Kidney (tissue), 14 donors: ENCODE measurements around the gene FARP1. TPM values are rescaled to one million over a fixed set of nuclear protein-coding genes. Genes with fewer than 3 reads are reported as not detected.

Experiments used
- DNase-seq, 5 donors: peaks; one replicate each; pipeline ENCODE4 v3.0.0-alpha.2; 2013 to 2020
- FAIRE-seq: peaks from 2 replicates; lab custom pipeline; 2012; peaks lifted over from hg19 to GRCh38; lab: Jason Lieb, UNC
- H3K27ac ChIP-seq, 2 donors: one replicate each; pipeline ENCODE4 v1.7.0; 2013; ENCODE audit warnings: low read depth in 2 of 2, low read length in 2 of 2, inconsistent platforms in 1 of 2
- H3K27me3 ChIP-seq: one replicate; pipeline ENCODE4 v1.7.1; 2013; ENCODE audit warnings: low read length, inconsistent platforms; ENCODE audit not compliant: control insufficient read depth, insufficient read depth
- H3K36me3 ChIP-seq, 3 donors: one replicate each; pipeline versions ENCODE4 v1.7.0 to v1.7.1; 2013; ENCODE audit warnings: low read length in 3 of 3, control low read depth in 1 of 3, inconsistent platforms in 1 of 3; ENCODE audit not compliant: insufficient read depth in 3 of 3, control insufficient read depth in 2 of 3
- H3K4me1 ChIP-seq, 3 donors: one replicate each; pipeline versions ENCODE4 v1.7.0 to v1.7.1; 2013; ENCODE audit warnings: low read length in 3 of 3, inconsistent platforms in 1 of 3, low read depth in 1 of 3; ENCODE audit not compliant: control insufficient read depth in 2 of 3, insufficient read depth in 2 of 3
- H3K4me3 ChIP-seq, 3 donors: one replicate each; pipeline versions ENCODE4 v1.7.0 to v1.8.1; 2013; ENCODE audit warnings: low read length in 3 of 3, control low read depth in 1 of 3, inconsistent platforms in 1 of 3
- H3K9ac ChIP-seq, 3 donors: one replicate each; pipeline versions ENCODE4 v1.7.0 to v1.7.1; 2013; ENCODE audit warnings: low read length in 3 of 3, control low read depth in 1 of 3, inconsistent platforms in 1 of 3
- H3K9me3 ChIP-seq, 3 donors: one replicate each; pipeline versions ENCODE4 v1.7.0 to v1.7.1; 2013; ENCODE audit warnings: low read length in 3 of 3, control low read depth in 1 of 3, inconsistent platforms in 1 of 3; ENCODE audit not compliant: control insufficient read depth in 2 of 3, insufficient read depth in 1 of 3
- intact Hi-C: fragments of 100-400 bp; cut with DNase I; formaldehyde crosslinking; loops from one replicate; pipeline ENCODE4 v1.11.1; 2022
- polyA plus RNA-seq: library from polyadenylated mRNA; stranded (reverse); fragments of 350-450 nt; fragmentation: Illumina TruSeq; extraction: RNeasy Lipid Tissue Mini Kit (QIAGEN cat#74804); gene quantifications from one replicate; pipeline ENCODE4 v1.2.3, GENCODE V29; 2014; ENCODE audit warnings: low read depth, low replicate concordance; ENCODE audit not compliant: insufficient read depth
- total RNA-seq: library from RNA; stranded (reverse); fragmentation: NEBNext Ultra II Directional; extraction: Animal tissue kit (Norgen Biotek cat#: 25700); gene quantifications from one replicate; pipeline ENCODE4 v1.2.1, GENCODE V29; 2021
- TF ChIP-seq, protein P1 (sequence below): IDR thresholded peaks from 3 replicates; pipeline ENCODE4 v1.5.1; 2012; ENCODE audit warnings: mild to moderate bottlenecking, moderate library complexity, borderline replicate concordance; ENCODE audit not compliant: insufficient read depth; ENCODE audit errors: extremely low read depth
- donor health status: control.
- donor health status: control.
- donor health status: control.
- donor health status: control.
- donor health status: control.
- donor health status: DM: yes; HTN: yes; CAD: no.
- donor health status: Normal renal cell carcinoma (clear cell type).

FARP1 gene
- total and polyA plus RNA-seq, 2 donors from 2014 or later: 123 to 229 TPM

GRCh38 chr13:98198683-98199082 is 55.8 kb downstream of the FARP1 start:
- no peak overlapping the region for H3K4me3 ChIP-seq
- TF ChIP-seq, protein P1, sequence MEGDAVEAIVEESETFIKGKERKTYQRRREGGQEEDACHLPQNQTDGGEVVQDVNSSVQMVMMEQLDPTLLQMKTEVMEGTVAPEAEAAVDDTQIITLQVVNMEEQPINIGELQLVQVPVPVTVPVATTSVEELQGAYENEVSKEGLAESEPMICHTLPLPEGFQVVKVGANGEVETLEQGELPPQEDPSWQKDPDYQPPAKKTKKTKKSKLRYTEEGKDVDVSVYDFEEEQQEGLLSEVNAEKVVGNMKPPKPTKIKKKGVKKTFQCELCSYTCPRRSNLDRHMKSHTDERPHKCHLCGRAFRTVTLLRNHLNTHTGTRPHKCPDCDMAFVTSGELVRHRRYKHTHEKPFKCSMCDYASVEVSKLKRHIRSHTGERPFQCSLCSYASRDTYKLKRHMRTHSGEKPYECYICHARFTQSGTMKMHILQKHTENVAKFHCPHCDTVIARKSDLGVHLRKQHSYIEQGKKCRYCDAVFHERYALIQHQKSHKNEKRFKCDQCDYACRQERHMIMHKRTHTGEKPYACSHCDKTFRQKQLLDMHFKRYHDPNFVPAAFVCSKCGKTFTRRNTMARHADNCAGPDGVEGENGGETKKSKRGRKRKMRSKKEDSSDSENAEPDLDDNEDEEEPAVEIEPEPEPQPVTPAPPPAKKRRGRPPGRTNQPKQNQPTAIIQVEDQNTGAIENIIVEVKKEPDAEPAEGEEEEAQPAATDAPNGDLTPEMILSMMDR: no peak
- no peaks in the 10 kb centered on the region for H3K27me3 ChIP-seq

GRCh38 chr13:98199480-98199879 is 56.6 kb downstream of the FARP1 start:
- no peak for DNase-seq
- Histone ChIP-seq H3K27ac (no peak overlapping the region), H3K4me3 (no peak overlapping the region), H3K36me3 (no peaks in the 10 kb centered on the region), H3K4me1 (peaks cover 6 to 34% (median 10%) of the 10 kb centered on the region in 3 donors), H3K9ac (no peak overlapping the region), H3K9me3 (no peaks in the 10 kb centered on the region), H3K27me3 (no peaks in the 10 kb centered on the region)
- intact Hi-C loops: no loop called here
- TF ChIP-seq, protein P1: no peak
- no peak for FAIRE-seq

More at GRCh38 chr13:98198683-98199082, 55.8 kb downstream of the FARP1 start:
- Histone ChIP-seq H3K9me3 (no peaks in the 10 kb centered on the region), H3K9ac (no peak overlapping the region), H3K36me3 (no peaks in the 10 kb centered on the region), H3K4me1 (peaks cover 6 to 35% (median 6%) of the 10 kb centered on the region in 3 donors), H3K27ac (no peak overlapping the region)
- DNase-seq: no peak
- FAIRE-seq: no peak
- intact Hi-C loops: no loop called here

DNA sequence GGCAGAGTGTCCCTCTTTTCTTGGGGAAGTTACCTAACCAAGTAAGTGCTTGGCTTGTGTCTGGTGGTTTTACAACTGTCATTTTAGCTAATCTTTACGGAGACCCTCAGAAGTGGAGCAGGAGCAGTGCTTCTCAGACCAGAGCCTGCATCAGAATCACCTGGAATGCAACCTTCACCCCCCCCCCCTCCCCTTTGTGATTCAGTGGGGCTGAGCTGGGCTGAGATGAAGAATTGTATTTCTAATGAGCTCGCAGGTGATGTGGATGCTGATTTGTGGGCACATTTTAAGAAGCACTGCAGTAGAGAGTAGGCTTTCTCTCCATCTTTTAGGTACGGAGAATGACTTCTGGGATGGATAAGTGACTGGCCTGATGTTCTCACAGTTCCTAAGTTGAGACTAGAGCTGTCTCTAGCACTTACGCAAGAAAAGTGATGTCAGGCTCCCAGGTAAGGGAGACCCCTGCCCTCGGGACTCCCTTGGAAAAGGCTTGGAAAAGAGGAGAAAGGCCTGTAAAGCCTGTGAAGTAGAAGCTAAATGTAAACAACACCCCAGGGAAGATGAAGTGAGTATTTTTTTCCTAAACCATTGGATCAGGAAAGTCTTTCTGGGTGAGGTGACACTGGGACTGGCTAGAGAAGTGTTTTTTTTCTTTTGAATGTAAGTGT is 57.5 kb downstream of the FARP1 start:
- H3K27ac ChIP-seq: no peak overlapping the region
- H3K36me3 ChIP-seq: no peaks in the 10 kb centered on the region
- TF ChIP-seq, protein P1: no peak
- FAIRE-seq (no peak), DNase-seq (peak in 1 of 5 donors; percentile 46)
- intact Hi-C loops: no loop called here
- H3K4me3 ChIP-seq: no peak overlapping the region
- peaks cover 6 to 25% (median 10%) of the 10 kb centered on the region in 3 donors for H3K4me1 ChIP-seq
- no peaks in the 10 kb centered on the region for H3K9me3 ChIP-seq
- no peak overlapping the region for H3K9ac ChIP-seq
- no peaks in the 10 kb centered on the region for H3K27me3 ChIP-seq
